ENCODE data around the gene CITED2.
"Not testable (repeated sequence)": the region's sequence is repeated elsewhere in the genome, so short reads cannot be mapped to it uniquely, and the experiment has no call there.

CITED2 gene

DNA sequence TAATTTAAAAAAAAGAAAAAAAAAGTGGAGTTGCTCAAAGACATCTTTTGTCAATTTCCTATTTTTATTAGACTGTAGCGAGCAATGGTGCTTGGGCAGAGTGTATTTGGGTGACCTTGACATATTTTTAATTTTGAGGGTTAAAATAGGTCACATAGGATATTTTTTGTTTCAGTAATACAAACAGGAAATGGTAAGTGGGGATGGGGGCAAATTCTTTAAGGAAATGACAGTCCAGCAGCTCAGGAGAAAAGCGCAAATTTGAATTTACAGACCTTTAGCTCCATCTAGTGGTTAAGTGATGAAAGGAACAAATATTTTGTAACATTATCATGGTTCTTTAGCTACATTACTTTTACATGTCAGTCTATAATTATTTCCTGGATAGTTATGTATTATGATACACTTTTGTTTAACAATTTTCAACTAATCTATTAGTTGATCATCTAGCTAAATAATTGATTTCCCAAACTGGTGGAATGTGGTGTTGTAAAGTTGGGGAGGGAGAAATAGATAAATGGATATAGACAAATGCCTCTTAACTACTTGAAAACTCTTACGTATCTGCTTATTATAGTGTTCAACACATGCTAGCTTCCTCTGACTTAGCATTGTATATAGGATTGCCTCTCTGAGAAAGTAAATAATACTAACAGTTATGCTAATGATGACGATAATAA lies 10.0 kb downstream of the CITED2 start:
- peak; percentile 38 for TF ChIP-seq CTCF (IDR thresholded peaks at IDR 0.05; ENCODE audit: low read depth, low read length)
- DNase-seq (ENCODE audit: extremely low read depth, low read depth), result no peak

GRCh38 chr6:139363797-139364196 lies 10.7 kb downstream of the CITED2 start:
- DNase-seq (ENCODE audit: extremely low read depth, low read depth), result not testable (repeated sequence)

GRCh38 chr6:139363123-139363522 lies 11.3 kb downstream of the CITED2 start:
- DNase-seq (ENCODE audit: extremely low read depth, low read depth), result not testable (repeated sequence)

DNA sequence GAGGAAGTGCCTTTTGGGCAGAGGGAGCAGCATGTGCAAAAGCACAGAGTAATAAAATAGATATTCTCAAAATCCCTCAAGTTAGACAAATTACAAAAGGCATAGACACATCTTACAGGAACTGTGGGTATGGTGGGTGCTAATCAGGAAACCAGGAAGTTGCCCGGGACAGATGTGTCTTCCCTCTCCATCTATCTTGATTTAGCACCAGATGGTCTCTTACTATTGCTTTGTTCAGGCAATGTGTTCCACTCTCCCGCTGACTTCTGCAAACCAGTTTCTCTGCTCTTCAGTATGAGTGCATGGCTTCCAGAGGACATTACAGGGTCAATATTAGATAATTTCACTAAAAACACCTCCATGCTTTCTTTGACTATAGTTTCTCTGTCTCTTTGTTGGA lies 13.2 kb downstream of the CITED2 start:
- no peak for DNase-seq (ENCODE audit: extremely low read depth, low read depth)
- no peak for TF ChIP-seq CTCF (IDR thresholded peaks at IDR 0.05; ENCODE audit: low read depth, low read length)

DNA sequence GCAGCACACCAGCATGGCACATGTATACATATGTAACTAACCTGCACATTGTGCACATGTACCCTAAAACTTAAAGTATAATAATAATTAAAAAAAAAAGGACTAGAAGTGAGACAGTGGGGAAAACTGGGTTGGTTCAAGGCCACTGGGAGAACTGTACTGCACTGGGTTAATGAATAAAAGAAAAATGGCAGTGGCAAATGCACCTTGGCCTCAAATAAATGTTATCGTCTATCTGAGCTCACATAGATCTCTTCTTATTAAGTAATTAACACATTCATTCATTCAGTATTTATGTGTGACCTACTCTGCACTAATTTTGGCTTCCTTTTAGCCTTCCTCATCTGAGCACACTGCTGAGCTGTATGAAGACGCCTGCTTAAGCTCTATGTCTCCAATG lies 17.5 kb downstream of the CITED2 start:
- DNase-seq (ENCODE audit: extremely low read depth, low read depth), result no peak
- TF ChIP-seq CTCF (IDR thresholded peaks at IDR 0.05; ENCODE audit: low read depth, low read length), result no peak

GRCh38 chr6:139355777-139356445 lies 18.5 kb downstream of the CITED2 start:
- TF ChIP-seq CTCF (IDR thresholded peaks at IDR 0.05; ENCODE audit: low read depth, low read length), result no peak
- DNase-seq (ENCODE audit: extremely low read depth, low read depth), result no peak

DNA sequence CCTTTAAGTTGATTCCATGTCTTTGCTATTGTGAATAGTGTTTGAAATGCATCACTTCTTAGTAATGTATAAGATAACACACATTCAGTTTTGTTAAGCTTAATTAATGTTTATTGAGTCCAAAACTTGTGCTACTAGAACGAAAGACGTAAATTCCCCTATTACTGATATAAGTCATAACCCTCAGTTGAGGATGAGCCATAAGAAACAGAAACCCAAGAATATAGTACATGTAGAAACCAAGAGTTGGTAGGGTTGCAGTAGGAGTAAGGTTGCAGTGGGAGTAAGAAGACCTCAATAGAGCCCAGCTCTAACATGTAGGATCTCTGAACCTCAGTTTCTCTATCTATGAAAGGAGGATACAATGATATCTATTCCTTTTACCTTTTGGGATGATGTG lies 19.3 kb downstream of the CITED2 start:
- TF ChIP-seq CTCF (IDR thresholded peaks at IDR 0.05; ENCODE audit: low read depth, low read length), result no peak
- DNase-seq (ENCODE audit: extremely low read depth, low read depth), result no peak

- no peak for TF ChIP-seq CTCF (IDR thresholded peaks at IDR 0.05; ENCODE audit: low read depth, low read length)
- DNase-seq (ENCODE audit: extremely low read depth, low read depth), result no peak
These were observed 20.3 kb downstream of the CITED2 start for GRCh38 chr6:139354189-139354588.

All from AG09319 (cell line).